ENCODE data around the gene TELO2.

TELO2 gene

DNA sequence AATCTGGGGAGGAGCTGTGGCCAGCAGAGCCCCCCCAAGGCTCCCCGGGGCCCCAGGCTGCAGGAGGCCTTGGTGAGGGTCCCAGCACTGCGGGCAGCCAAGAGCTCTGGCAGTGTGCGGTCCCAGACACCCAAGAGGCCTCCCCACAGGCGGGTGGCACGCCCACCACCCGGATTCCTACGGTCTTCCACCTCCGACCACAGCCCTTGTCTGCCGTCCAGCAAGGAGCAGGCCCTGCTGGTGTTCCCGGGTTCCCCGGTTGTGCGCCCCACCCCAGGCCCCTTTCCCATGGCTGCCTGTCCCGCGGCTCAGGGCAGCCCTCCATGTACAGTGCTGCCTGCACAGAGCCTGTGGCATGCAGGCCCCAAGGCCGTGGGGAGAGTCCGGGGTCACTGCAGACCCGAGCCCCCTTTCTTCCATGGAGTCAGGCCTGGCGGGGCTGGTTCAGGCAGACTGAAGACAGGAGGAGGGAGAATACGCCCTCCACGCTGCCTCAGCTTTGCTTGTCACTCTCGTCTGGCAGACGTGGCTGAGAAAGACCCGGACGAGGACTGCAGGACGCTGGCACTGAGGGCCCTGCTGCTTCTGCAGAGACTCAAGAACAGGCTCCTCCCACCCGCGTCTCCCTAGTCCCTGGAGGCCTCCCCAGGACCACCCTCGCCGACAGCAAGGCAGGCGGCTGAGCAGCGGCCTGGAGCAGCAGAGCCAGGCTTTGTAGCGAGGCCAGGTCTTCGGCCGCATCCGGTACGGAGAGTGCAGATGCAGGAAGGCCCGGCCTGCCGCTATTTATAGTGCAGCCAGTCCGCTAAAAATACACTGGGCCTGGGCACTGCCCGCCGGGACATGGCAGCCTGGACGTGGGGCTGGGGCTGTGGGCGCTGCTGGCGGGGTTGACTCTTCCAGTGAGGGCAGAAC, 16.4 kb downstream of the TELO2 start:
- no peak overlapping the region for H3K9ac ChIP-seq (ENCODE audit: low read length)
- no peak overlapping the region for H3K4me3 ChIP-seq (ENCODE audit: low read length)
- peaks cover 16% of the 10 kb centered on the region for H3K36me3 ChIP-seq (replicated peaks; ENCODE audit: low read depth, low read length)
- H3K27me3 ChIP-seq (ENCODE audit: low read depth, low read length): no peaks in the 10 kb centered on the region
- H2AFZ ChIP-seq (ENCODE audit: low read depth, low read length): no peak overlapping the region
- H3K9me3 ChIP-seq (ENCODE audit: insufficient read depth, low read length): no peaks in the 10 kb centered on the region
- no peak overlapping the region for H3K4me2 ChIP-seq (ENCODE audit: low read length)
- no peaks in the 10 kb centered on the region for H4K20me1 ChIP-seq (ENCODE audit: insufficient read depth, low read length)
- no peaks in the 10 kb centered on the region for H3K4me1 ChIP-seq (ENCODE audit: low read length)
- H3K27ac ChIP-seq (ENCODE audit: low read length): no peak overlapping the region
- TF ChIP-seq, protein P1, sequence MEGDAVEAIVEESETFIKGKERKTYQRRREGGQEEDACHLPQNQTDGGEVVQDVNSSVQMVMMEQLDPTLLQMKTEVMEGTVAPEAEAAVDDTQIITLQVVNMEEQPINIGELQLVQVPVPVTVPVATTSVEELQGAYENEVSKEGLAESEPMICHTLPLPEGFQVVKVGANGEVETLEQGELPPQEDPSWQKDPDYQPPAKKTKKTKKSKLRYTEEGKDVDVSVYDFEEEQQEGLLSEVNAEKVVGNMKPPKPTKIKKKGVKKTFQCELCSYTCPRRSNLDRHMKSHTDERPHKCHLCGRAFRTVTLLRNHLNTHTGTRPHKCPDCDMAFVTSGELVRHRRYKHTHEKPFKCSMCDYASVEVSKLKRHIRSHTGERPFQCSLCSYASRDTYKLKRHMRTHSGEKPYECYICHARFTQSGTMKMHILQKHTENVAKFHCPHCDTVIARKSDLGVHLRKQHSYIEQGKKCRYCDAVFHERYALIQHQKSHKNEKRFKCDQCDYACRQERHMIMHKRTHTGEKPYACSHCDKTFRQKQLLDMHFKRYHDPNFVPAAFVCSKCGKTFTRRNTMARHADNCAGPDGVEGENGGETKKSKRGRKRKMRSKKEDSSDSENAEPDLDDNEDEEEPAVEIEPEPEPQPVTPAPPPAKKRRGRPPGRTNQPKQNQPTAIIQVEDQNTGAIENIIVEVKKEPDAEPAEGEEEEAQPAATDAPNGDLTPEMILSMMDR (IDR thresholded peaks at IDR 0.05; ENCODE audit: low read depth, low read length): no peak
- TF ChIP-seq EZH2phosphoT487 (IDR thresholded peaks at IDR 0.05; ENCODE audit: low read depth): no peak
- H3K79me2 ChIP-seq (ENCODE audit: low read length): no peaks in the 10 kb centered on the region

DNA sequence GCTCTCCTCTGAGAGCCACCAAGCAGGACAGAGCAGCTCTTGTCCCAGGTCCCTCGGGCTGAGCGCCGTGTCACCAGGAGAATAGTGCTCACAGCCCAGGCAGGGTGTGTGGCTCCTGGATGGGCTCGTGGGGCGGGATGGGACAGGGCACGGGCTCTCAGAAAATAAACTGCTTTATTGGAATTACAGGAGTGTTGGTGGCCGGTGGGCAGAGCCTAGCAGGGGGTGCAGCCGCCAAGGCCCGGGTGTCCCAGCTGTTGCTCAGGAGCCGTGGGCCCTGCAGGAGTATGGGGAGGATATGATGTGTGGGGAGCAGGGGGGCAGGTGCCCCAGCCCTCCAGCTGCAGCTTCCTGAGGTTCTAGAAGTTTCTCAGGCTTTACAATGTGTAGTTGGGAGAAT, 17.1 kb downstream of the TELO2 start:
- no peak overlapping the region for H3K4me3 ChIP-seq (ENCODE audit: low read length)
- H3K36me3 ChIP-seq (replicated peaks; ENCODE audit: low read depth, low read length): peaks cover 16% of the 10 kb centered on the region
- no peaks in the 10 kb centered on the region for H3K9me3 ChIP-seq (ENCODE audit: insufficient read depth, low read length)
- no peaks in the 10 kb centered on the region for H3K79me2 ChIP-seq (ENCODE audit: low read length)
- H2AFZ ChIP-seq (ENCODE audit: low read depth, low read length): no peak overlapping the region
- no peak overlapping the region for H3K27ac ChIP-seq (ENCODE audit: low read length)
- H3K27me3 ChIP-seq (ENCODE audit: low read depth, low read length): no peaks in the 10 kb centered on the region
- no peaks in the 10 kb centered on the region for H3K4me1 ChIP-seq (ENCODE audit: low read length)
- no peak overlapping the region for H3K9ac ChIP-seq (ENCODE audit: low read length)
- no peak overlapping the region for H3K4me2 ChIP-seq (ENCODE audit: low read length)
- H4K20me1 ChIP-seq (ENCODE audit: insufficient read depth, low read length): no peaks in the 10 kb centered on the region
- TF ChIP-seq, protein P1 (IDR thresholded peaks at IDR 0.05; ENCODE audit: low read depth, low read length): no peak
- no peak for TF ChIP-seq EZH2phosphoT487 (IDR thresholded peaks at IDR 0.05; ENCODE audit: low read depth)

DNA sequence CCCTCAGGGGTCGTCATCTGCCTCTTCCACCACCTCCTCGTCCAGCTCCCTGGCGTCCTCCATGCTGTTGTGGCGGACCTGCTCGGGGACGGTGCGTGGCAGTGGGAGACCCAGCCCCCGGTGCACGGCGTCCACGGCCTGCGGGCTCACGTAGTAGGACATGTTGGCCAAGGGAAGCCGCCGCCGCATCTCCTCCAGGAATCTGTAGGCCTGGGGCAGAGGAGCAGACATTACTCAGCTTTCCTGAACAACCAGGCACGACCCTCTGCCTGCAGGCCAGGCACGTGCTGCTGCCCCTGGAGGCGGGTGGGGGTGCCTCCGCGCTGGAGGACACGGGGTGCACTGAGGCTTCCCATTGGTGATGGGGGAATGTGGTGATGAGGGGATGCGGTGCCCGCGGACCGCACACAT, 17.8 kb downstream of the TELO2 start:
- Histone ChIP-seq H2AFZ (ENCODE audit: low read depth, low read length) (no peak overlapping the region), H3K4me2 (ENCODE audit: low read length) (no peak overlapping the region), H3K27ac (ENCODE audit: low read length) (no peak overlapping the region), H3K27me3 (ENCODE audit: low read depth, low read length) (no peaks in the 10 kb centered on the region), H3K9ac (ENCODE audit: low read length) (no peak overlapping the region), H3K4me1 (ENCODE audit: low read length) (no peaks in the 10 kb centered on the region), H4K20me1 (ENCODE audit: insufficient read depth, low read length) (no peaks in the 10 kb centered on the region), H3K79me2 (ENCODE audit: low read length) (no peaks in the 10 kb centered on the region), H3K36me3 (replicated peaks; ENCODE audit: low read depth, low read length) (peaks cover 16% of the 10 kb centered on the region), H3K9me3 (ENCODE audit: insufficient read depth, low read length) (no peaks in the 10 kb centered on the region), H3K4me3 (ENCODE audit: low read length) (no peak overlapping the region)
- TF ChIP-seq EZH2phosphoT487 (IDR thresholded peaks at IDR 0.05; ENCODE audit: low read depth): no peak
- TF ChIP-seq, protein P1 (IDR thresholded peaks at IDR 0.05; ENCODE audit: low read depth, low read length): no peak

DNA sequence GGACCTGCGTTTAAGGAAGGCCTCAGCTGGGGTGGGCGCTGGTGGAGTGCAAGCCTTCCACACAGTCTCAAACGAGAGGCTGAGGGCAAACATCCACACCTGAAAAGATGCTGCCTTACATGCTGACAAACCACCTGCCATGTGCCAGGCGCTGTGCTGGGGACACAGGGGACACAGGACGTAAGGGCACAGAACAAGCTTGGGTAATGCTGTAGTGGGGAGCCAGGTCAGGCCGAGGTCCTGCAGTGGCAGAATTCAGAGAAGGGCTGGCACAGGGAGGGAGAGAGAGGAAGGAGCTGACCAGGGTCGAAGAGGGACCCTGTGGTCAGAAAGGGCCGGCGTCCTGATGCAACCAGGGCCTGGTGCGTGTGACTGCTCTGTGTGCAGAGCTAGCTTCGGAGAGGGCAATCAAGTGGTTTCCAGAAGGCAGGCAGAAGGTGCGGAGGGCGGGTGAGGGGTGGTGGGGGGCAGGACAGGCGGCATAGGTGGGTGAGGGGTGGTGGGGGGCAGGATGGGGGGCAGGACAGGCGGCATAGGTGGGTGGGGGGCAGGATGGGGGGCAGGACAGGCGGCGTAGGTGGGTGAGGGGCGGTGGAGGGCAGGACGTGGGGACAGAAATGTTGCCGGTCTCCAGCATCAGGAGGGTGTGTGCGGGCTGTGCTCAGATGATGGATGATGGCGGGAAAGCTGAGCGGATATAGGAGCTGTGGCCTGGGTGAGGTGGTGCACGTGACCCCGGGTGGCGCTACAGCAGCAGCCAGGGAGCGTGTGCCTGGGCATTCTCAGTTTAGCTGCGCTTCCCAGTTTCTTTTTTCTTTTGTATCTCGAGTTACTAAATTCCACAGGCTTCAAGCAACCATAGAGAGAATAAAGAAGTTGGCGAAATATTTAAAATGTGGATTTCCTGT, 18.8 kb downstream of the TELO2 start:
- Histone ChIP-seq H3K4me3 (ENCODE audit: low read length) (no peak overlapping the region), H3K4me1 (ENCODE audit: low read length) (no peaks in the 10 kb centered on the region), H3K27me3 (ENCODE audit: low read depth, low read length) (no peaks in the 10 kb centered on the region), H3K4me2 (ENCODE audit: low read length) (no peak overlapping the region), H4K20me1 (ENCODE audit: insufficient read depth, low read length) (no peaks in the 10 kb centered on the region), H3K9ac (ENCODE audit: low read length) (no peak overlapping the region), H3K9me3 (ENCODE audit: insufficient read depth, low read length) (no peaks in the 10 kb centered on the region), H3K27ac (ENCODE audit: low read length) (no peak overlapping the region), H3K79me2 (ENCODE audit: low read length) (no peaks in the 10 kb centered on the region), H2AFZ (ENCODE audit: low read depth, low read length) (no peak overlapping the region), H3K36me3 (replicated peaks; ENCODE audit: low read depth, low read length) (peaks cover 16% of the 10 kb centered on the region)
- TF ChIP-seq EZH2phosphoT487 (IDR thresholded peaks at IDR 0.05; ENCODE audit: low read depth): no peak
- TF ChIP-seq, protein P1 (IDR thresholded peaks at IDR 0.05; ENCODE audit: low read depth, low read length): no peak
